ENCODE data around the gene PNMT. TPM values are rescaled to one million over a fixed set of nuclear protein-coding genes. Genes with fewer than 3 reads are reported as not detected.
A peak's percentile ranks its signal among the peaks of the same experiment; 100 is the strongest.

PNMT gene
- total RNA-seq, 1 experiment from 2014 or later, result 1.4 TPM

GRCh38 chr17:39666601-39667261 lies 1.5 kb upstream of the PNMT start:
- DNase-seq, result no peak
- BruUV-seq (replicated peaks), result no TSS peak
- no peak overlapping the region for H3K9ac ChIP-seq (ENCODE audit: low read length)

GRCh38 chr17:39667262-39667944 lies 850 bp upstream of the PNMT start:
- DNase-seq (no peak), ATAC-seq (no peak)

More at GRCh38 chr17:39666601-39667261, 1.5 kb upstream of the PNMT start:
- ChIA-PET CTCF (interaction anchor here (1.5 kb wide), 1 partner anchor 45 kb away, joined by 4 read pairs; no protein-coding TSS in a partner anchor), POLR2A (ENCODE audit: unreplicated experiment) (no interaction called here)
- H3K4me2 ChIP-seq (ENCODE audit: low read length), result no peak overlapping the region
- no peak overlapping the region for H3K27ac ChIP-seq (ENCODE audit: low read length)
- TF ChIP-seq EZH2 (IDR thresholded peaks at IDR 0.05; ENCODE audit: low read length, unreplicated experiment) (no peak), CTCF (conservative IDR thresholded peaks at IDR 0.05; ENCODE audit: low read depth, low read length) (no peak), EZH2phosphoT487 (IDR thresholded peaks at IDR 0.05; ENCODE audit: borderline replicate concordance, low read length) (no peak)
- no peaks in the 10 kb centered on the region for H3K36me3 ChIP-seq (ENCODE audit: low read depth, low read length)
- no peaks in the 10 kb centered on the region for H3F3A ChIP-seq (ENCODE audit: low read length, unreplicated experiment)
- no peak for ATAC-seq
- H2AFZ ChIP-seq (ENCODE audit: low read length), result no peak overlapping the region
- peaks cover 4% of the 10 kb centered on the region; the same call in 1 of the 2 replicates for H3K4me1 ChIP-seq (ENCODE audit: insufficient read depth, low read length)
- no peaks in the 10 kb centered on the region for H4K20me1 ChIP-seq (ENCODE audit: low read length)
- H3K79me2 ChIP-seq (ENCODE audit: low read length), result no peaks in the 10 kb centered on the region
- no peaks in the 10 kb centered on the region for H3K9me2 ChIP-seq (replicated peaks; ENCODE audit: low read length)
- no peaks in the 10 kb centered on the region for H3K27me3 ChIP-seq (ENCODE audit: low read length)
- intact Hi-C loops (cut with micrococcal nuclease), result no loop called here
- no peak overlapping the region for H3K4me3 ChIP-seq (ENCODE audit: low read length)
- H3K9me3 ChIP-seq (ENCODE audit: low read length), result no peaks in the 10 kb centered on the region

More at GRCh38 chr17:39667262-39667944, 850 bp upstream of the PNMT start:
- no peaks in the 10 kb centered on the region for H4K20me1 ChIP-seq (ENCODE audit: low read length)
- no peak overlapping the region for H3K27ac ChIP-seq (ENCODE audit: low read length)
- no peak for TF ChIP-seq CTCF (conservative IDR thresholded peaks at IDR 0.05; ENCODE audit: low read depth, low read length)
- no peak for TF ChIP-seq EZH2 (IDR thresholded peaks at IDR 0.05; ENCODE audit: low read length, unreplicated experiment)
- TF ChIP-seq EZH2phosphoT487 (IDR thresholded peaks at IDR 0.05; ENCODE audit: borderline replicate concordance, low read length), result no peak
- H3K79me2 ChIP-seq (ENCODE audit: low read length), result no peaks in the 10 kb centered on the region
- H3F3A ChIP-seq (ENCODE audit: low read length, unreplicated experiment), result no peaks in the 10 kb centered on the region
- no peak overlapping the region for H3K4me3 ChIP-seq (ENCODE audit: low read length)
- BruUV-seq (replicated peaks), result no TSS peak
- no peak overlapping the region for H3K9ac ChIP-seq (ENCODE audit: low read length)
- CTCF ChIA-PET, result interaction anchor here (1.5 kb wide), 1 partner anchor 46 kb away, joined by 4 read pairs; no protein-coding TSS in a partner anchor
- no peaks in the 10 kb centered on the region for H3K27me3 ChIP-seq (ENCODE audit: low read length)
- intact Hi-C loops (cut with micrococcal nuclease), result no loop called here
- H3K9me3 ChIP-seq (ENCODE audit: low read length), result no peaks in the 10 kb centered on the region
- 0 out of 2 replicates have a peak overlapping the region, but pooled peaks have one; percentile 82 for H3K4me2 ChIP-seq (ENCODE audit: low read length)
- no peak overlapping the region for H2AFZ ChIP-seq (ENCODE audit: low read length)
- POLR2A ChIA-PET (ENCODE audit: unreplicated experiment), result no interaction called here
- no peaks in the 10 kb centered on the region for H3K36me3 ChIP-seq (ENCODE audit: low read depth, low read length)
- H3K4me1 ChIP-seq (ENCODE audit: insufficient read depth, low read length), result peaks cover 4% of the 10 kb centered on the region; the same call in 1 of the 2 replicates
- H3K9me2 ChIP-seq (replicated peaks; ENCODE audit: low read length), result no peaks in the 10 kb centered on the region
